GM19099 (cell line): ENCODE measurements around the gene VPS13D.

Experiments
- POLR2A ChIP-seq: IDR thresholded peaks from 3 replicates; pipeline ENCODE4 v1.6.1; 2011; ENCODE audit warnings: low read depth; ENCODE audit not compliant: insufficient read length; ENCODE audit errors: extremely low read depth

VPS13D gene

DNA sequence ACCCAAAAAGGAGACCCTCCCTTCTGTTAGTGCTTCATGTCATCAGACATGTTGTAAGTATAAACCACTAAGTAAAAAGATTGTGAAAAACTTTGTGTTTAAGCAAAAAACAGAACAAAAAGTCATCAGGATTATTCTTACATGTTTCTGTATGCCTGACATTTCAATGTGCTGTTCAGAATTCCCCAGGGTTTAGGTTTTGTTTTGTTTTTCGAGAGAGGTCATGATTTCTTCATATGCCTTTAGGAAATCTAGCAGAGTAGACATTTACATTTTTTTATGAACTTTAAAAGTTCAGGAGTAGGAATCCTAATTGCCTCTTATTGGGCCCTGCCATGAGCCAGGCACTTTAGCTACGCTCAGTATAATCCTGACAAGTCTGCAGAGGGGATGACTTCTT is 85.3 kb downstream of the VPS13D start:
- no peak for TF ChIP-seq POLR2A

DNA sequence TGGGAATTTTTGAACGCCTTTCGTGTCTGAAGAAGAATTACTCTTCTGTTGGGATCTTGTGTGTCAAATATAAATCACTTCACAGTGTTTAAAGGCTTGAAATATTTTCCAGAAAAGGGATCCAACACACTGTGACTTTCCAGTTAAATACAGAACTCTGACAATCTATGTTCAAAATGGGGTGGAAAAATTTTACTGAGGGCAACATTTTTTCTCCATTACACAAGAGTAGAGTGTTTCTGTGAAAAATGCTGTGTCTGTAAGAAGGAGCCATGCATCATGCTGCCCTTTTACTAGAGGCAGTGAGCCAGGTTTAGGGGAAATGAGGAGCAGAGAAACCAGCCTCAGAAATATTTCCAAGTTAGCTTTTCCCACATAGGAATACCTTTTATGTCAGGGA is 86.5 kb downstream of the VPS13D start:
- no peak for TF ChIP-seq POLR2A

GRCh38 chr1:12320486-12320885 is 90.7 kb downstream of the VPS13D start:
- no peak for TF ChIP-seq POLR2A

GRCh38 chr1:12324423-12324822 is 94.6 kb downstream of the VPS13D start:
- TF ChIP-seq POLR2A = no peak

DNA sequence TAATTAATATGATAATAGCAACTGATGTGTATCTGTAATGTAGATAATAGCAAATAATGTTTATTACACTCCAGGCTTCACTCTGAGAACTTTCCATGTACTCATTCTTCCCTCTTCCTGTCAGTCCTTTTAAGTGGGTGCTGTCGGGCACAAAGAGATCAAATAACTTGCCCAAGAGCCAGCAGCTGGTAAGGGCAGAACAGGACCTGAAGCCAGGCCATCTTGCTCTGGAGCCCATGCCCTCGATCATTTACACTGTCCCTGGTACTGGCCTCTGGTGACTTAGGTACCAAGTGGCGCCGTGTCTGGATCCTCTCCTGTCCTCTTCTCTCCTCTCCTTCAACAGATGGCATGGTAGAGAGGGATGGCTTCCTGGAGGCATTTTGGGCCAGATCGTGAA is 97.2 kb downstream of the VPS13D start:
- no peak for TF ChIP-seq POLR2A

DNA sequence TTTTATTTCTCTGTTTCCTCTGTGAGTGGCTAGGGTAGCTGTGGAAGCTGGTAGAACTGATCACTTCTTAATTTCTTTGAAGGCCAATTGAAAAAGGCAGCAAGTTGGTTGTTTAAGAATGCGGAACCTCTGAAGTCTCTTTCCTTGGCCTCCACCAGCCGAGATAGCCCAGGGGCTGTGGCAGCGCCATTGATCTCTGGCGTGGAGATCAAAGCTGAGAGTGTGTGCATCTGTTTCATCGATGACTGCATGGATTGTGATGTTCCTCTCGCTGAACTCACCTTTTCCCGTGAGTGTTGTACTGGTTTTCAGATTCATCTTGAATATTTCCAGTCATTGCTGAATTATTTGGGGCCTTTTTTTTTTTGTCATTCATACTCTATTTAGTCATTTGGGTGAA is 97.7 kb downstream of the VPS13D start:
- TF ChIP-seq POLR2A = no peak

- no peak for TF ChIP-seq POLR2A
Measured at GRCh38 chr1:12333036-12333785, 103.4 kb downstream of the VPS13D start.

- no peak for TF ChIP-seq POLR2A
Measured at GRCh38 chr1:12335815-12336214, 106.0 kb downstream of the VPS13D start.

DNA sequence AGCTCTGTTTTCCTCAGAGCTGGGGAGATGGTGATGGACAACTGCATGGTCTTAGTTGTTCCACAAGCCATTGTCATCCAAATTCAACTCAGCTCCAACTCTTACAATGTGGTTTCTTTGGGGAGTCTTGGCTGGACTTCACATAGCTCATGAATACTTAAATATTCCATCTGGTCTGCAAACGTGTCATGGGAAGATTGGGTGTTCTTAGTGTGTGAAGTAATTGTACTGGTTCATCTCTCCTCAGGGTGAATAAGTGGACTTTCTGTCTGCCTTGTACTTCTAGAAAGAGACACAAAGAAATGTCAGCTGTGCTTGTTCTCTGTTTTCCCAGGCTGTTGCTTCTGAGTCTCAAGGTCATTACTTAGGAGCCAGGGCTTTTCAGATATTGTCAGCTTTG is 106.6 kb downstream of the VPS13D start:
- TF ChIP-seq POLR2A = no peak

GRCh38 chr1:12338017-12338416 is 108.2 kb downstream of the VPS13D start:
- TF ChIP-seq POLR2A = no peak

DNA sequence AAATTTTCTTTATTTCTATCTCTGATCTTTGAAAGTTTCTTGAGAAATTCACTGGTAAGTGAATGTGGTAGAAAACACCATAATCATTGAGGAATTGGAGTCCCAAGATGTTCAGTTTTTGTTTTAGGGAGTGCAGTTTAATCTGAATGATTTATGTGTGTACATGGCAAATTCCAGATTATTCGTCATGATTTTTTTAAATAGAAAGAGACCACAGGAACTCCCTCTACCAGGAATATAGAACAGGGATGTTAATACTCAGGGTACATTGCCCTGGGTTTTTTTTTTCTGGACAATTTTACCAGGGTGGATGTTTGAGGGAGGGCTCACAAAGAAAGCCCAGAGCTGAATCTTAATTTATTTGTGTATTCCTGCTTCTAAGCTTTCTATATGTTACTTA is 109.0 kb downstream of the VPS13D start:
- TF ChIP-seq POLR2A = no peak

DNA sequence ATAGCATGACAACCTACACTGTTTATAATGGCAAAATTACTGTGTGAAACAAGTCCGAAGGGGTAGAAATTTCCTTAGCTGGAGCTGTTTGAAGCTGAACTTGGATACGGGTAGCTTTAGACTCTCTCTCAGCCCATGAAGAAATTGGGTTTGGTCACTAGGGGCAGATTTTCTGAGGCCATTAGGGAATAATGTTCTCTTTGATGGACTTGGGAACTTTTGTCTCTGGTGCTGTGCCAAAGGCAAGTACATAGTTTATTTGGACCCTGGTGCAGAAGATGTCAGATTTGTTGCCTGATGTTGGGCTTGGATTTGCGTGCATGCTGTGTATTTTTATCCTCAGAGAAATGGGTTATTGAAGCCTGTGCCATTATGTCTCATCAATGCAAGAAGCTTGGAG is 109.6 kb downstream of the VPS13D start:
- no peak for TF ChIP-seq POLR2A

- no peak for TF ChIP-seq POLR2A
Measured at GRCh38 chr1:12339811-12340543, 110.1 kb downstream of the VPS13D start.

DNA sequence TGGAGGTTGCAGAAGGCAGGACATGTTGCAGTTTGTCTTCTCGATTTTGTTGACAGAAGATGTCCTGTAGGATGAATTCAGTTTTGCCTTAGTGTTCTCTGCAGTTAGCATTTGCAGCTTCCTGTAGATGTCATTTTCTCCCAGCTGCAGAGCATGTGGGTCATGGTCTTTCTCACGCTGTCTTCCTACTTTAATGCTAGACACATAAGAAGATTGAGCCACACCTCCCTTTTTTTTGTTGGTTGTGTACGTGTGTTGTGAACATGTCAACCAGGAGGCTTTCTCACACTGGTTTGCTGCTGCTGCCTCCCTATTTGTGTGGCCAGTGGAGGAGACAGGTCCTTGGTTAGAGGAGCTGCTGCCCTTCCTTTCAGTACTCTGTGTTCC is 110.7 kb downstream of the VPS13D start:
- no peak for TF ChIP-seq POLR2A

GRCh38 chr1:12341667-12342066 is 111.8 kb downstream of the VPS13D start:
- TF ChIP-seq POLR2A = no peak

GRCh38 chr1:12342401-12343003 is 112.7 kb downstream of the VPS13D start:
- TF ChIP-seq POLR2A = no peak

DNA sequence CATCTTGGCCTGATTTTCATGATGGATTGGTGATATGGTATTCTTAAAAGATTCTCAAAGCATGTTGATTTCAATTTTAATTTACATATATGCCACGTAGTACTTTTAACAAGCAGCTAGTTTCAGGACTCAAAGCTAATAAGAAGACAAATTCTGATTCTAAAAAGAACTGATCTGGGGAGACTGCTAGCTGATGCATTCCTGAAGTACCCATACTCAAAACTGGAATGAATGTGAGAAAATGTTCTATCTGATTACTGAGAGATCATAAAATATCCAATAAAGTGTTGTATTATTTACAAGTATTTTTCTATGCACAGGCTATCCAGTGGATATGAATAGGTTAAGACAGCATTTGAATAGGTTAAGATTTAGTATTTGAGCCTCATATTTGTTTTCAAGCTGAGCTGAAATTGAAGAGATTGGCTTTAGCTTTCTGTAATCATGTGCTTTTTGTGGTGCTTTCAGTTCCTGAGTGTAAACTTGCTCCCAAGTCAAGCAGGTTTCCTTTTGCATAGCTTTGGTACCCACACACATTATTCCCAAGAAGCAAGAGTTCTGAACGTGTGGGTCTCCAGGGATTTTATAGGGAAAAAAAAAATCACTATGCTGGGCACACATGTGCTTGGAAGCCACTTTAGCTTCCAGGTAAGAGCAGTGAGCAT is 114.1 kb downstream of the VPS13D start:
- TF ChIP-seq POLR2A = no peak
